H1 (cell line): ENCODE measurements around the gene GPR17. TPM values are rescaled to one million over a fixed set of nuclear protein-coding genes. Genes with fewer than 3 reads are reported as not detected.

Experiments used
- CTCF ChIA-PET: fragments of 300-600 bp; sonication (Branson Sonifier 250); formaldehyde crosslinking; loops from one replicate; lab custom pipeline; 2021; ENCODE audit not compliant: partially characterized antibody; lab: Charles Lee
- POLR2A ChIA-PET: fragments of 300-600 bp; sonication (Branson Sonifier 250); formaldehyde crosslinking; loops from one replicate; lab custom pipeline; 2021; ENCODE audit warnings: inconsistent platforms; ENCODE audit not compliant: partially characterized antibody; lab: Charles Lee
- DNase-seq, 2 experiments: peaks; one replicate each; pipeline versions ENCODE4 v3.0.0 to v3.0.0-alpha.2; 2010 to 2022; ENCODE audit warnings: low spot score in 2 of 2, low read depth in 1 of 2, mixed read lengths in 1 of 2
- FAIRE-seq: peaks from 2 replicates; lab custom pipeline; 2011; peaks lifted over from hg19 to GRCh38; lab: Jason Lieb, UNC
- H2AFZ ChIP-seq: 2 replicates; pipeline ENCODE4 v1.8.1; 2012; ENCODE audit warnings: low read length, inconsistent platforms
- H2AK5ac ChIP-seq: 2 replicates; pipeline ENCODE4 v1.6.1; 2013; ENCODE audit warnings: low read depth, low read length
- H2BK120ac ChIP-seq: replicated peaks from 2 replicates; pipeline ENCODE3; 2013; ENCODE audit warnings: low read depth, low read length, inconsistent platforms
- H2BK12ac ChIP-seq: 2 replicates; pipeline ENCODE4 v1.6.1; 2013; ENCODE audit warnings: low read depth, low read length
- H2BK15ac ChIP-seq: 2 replicates; pipeline ENCODE4 v1.6.1; 2013; ENCODE audit warnings: low read length
- H2BK20ac ChIP-seq: 2 replicates; pipeline ENCODE4 v1.6.1; 2013; ENCODE audit warnings: low read length
- H2BK5ac ChIP-seq: 2 replicates; pipeline ENCODE4 v1.6.1; 2013; ENCODE audit warnings: low read depth, low read length
- H3K14ac ChIP-seq: 2 replicates; pipeline ENCODE4 v1.6.1; 2013; ENCODE audit warnings: inconsistent platforms; ENCODE audit not compliant: insufficient read length
- H3K18ac ChIP-seq: 2 replicates; pipeline ENCODE4 v1.6.1; 2013; ENCODE audit warnings: low read length; ENCODE audit errors: extremely low read depth
- H3K23ac ChIP-seq: 2 replicates; pipeline ENCODE4 v1.6.1; 2013; ENCODE audit warnings: inconsistent platforms; ENCODE audit not compliant: insufficient read length
- H3K23me2 ChIP-seq: 2 replicates; pipeline ENCODE4 v1.6.1; 2013; ENCODE audit warnings: low read depth, low read length
- H3K27ac ChIP-seq: 2 replicates; pipeline ENCODE4 v1.6.1; 2011; ENCODE audit warnings: low read depth, low read length, inconsistent platforms
- H3K27me3 ChIP-seq, 4 experiments: replicated peaks in 1 of 4; 1 replicate in 1 of 4; 2 replicates in 3 of 4; pipeline versions ENCODE4 v1.6.1 to v1.8.1; 2011 to 2013; ENCODE audit warnings: low read length in 3 of 4, mild to moderate bottlenecking in 3 of 4, inconsistent platforms in 2 of 4, mixed read lengths in 2 of 4, moderate library complexity in 1 of 4; ENCODE audit not compliant: control insufficient read depth in 3 of 4, insufficient read depth in 3 of 4; ENCODE audit errors: extremely low read depth in 1 of 4
- H3K36me3 ChIP-seq, 4 experiments: 2 replicates each; pipeline versions ENCODE4 v1.6.1 to v1.8.1; 2011 to 2013; ENCODE audit warnings: mild to moderate bottlenecking in 4 of 4, low read length in 3 of 4, moderate library complexity in 2 of 4, control low read depth in 1 of 4, inconsistent platforms in 1 of 4; ENCODE audit not compliant: insufficient read depth in 4 of 4, control insufficient read depth in 2 of 4
- H3K4ac ChIP-seq: replicated peaks from 2 replicates; pipeline ENCODE3; 2013; ENCODE audit warnings: low read length, low read depth, mixed read lengths, inconsistent platforms; ENCODE audit not compliant: insufficient read length
- H3K4me1 ChIP-seq, 4 experiments: replicated peaks in 1 of 4; 1 replicate in 1 of 4; 2 replicates in 3 of 4; pipeline versions ENCODE4 v1.6.1 to v1.8.1; 2011 to 2013; ENCODE audit warnings: low read length in 3 of 4, inconsistent platforms in 2 of 4, mixed read lengths in 1 of 4; ENCODE audit not compliant: insufficient read depth in 4 of 4, control insufficient read depth in 3 of 4
- H3K4me2 ChIP-seq, 2 experiments: 2 replicates each; pipeline versions ENCODE4 v1.6.1 to v1.8.1; 2011 to 2013; ENCODE audit warnings: low read depth in 2 of 2, low read length in 2 of 2, control low read depth in 1 of 2, inconsistent platforms in 1 of 2, mild to moderate bottlenecking in 1 of 2; ENCODE audit not compliant: insufficient read depth in 1 of 2
- H3K4me3 ChIP-seq, 4 experiments: fragments of 200-600, 300-600 bp in 1 of 4; sonication (generic), shearing (Covaris generic), sonication (Bioruptor Twin) in 1 of 4; 2 replicates each; pipeline versions ENCODE4 v1.5.1 to v1.8.1; 2011 to 2016; ENCODE audit warnings: low read length in 4 of 4, low read depth in 3 of 4, control low read depth in 2 of 4, inconsistent platforms in 2 of 4, mild to moderate bottlenecking in 2 of 4, mixed read lengths in 1 of 4, moderate library complexity in 1 of 4; ENCODE audit not compliant: insufficient read depth in 2 of 4; ENCODE audit errors: extremely low read depth in 1 of 4
- H3K56ac ChIP-seq: replicated peaks from 2 replicates; pipeline ENCODE3; 2013; ENCODE audit warnings: low read depth, mild to moderate bottlenecking, mixed read lengths, low read length, inconsistent platforms; ENCODE audit not compliant: insufficient read length
- H3K79me1 ChIP-seq: 2 replicates; pipeline ENCODE4 v1.6.1; 2013; ENCODE audit warnings: low read depth, low read length, control low read depth
- H3K79me2 ChIP-seq, 2 experiments: 2 replicates each; pipeline versions ENCODE4 v1.6.1 to v1.8.1; 2012 to 2013; ENCODE audit warnings: low read length in 2 of 2, mild to moderate bottlenecking in 2 of 2, inconsistent platforms in 1 of 2; ENCODE audit not compliant: insufficient read depth in 2 of 2, control insufficient read depth in 1 of 2
- H3K9ac ChIP-seq, 4 experiments: replicated peaks in 1 of 4; 1 replicate in 1 of 4; 2 replicates in 3 of 4; pipeline versions ENCODE4 v1.6.1 to v1.8.1; 2011 to 2013; ENCODE audit warnings: low read depth in 3 of 4, low read length in 3 of 4, control low read depth in 2 of 4, mild to moderate bottlenecking in 2 of 4, moderate library complexity in 2 of 4, inconsistent platforms in 1 of 4; ENCODE audit errors: extremely low read depth in 1 of 4
- H3K9me3 ChIP-seq, 2 experiments: 2 replicates each; pipeline versions ENCODE4 v1.6.1 to v1.8.1; 2012 to 2013; ENCODE audit warnings: mild to moderate bottlenecking in 2 of 2, moderate library complexity in 2 of 2, control low read depth in 1 of 2, inconsistent platforms in 1 of 2, low read depth in 1 of 2, low read length in 1 of 2, mixed read lengths in 1 of 2; ENCODE audit not compliant: insufficient read depth in 2 of 2
- H4K20me1 ChIP-seq, 2 experiments: replicated peaks in 1 of 2; 2 replicates each; pipeline versions ENCODE3 to v1.8.1; 2011 to 2013; ENCODE audit warnings: inconsistent platforms in 2 of 2, low read length in 2 of 2, mild to moderate bottlenecking in 1 of 2; ENCODE audit not compliant: insufficient read depth in 2 of 2, control insufficient read depth in 1 of 2
- H4K5ac ChIP-seq: 2 replicates; pipeline ENCODE4 v1.6.1; 2013; ENCODE audit warnings: low read length, low read depth, mixed read lengths, inconsistent platforms; ENCODE audit not compliant: insufficient read length
- H4K8ac ChIP-seq: 2 replicates; pipeline ENCODE4 v1.8.0; 2013; ENCODE audit warnings: mild to moderate bottlenecking, moderate library complexity, low read length, inconsistent platforms; ENCODE audit not compliant: insufficient read depth; ENCODE audit errors: extremely low read depth
- H4K91ac ChIP-seq: replicated peaks from 2 replicates; pipeline ENCODE3; 2013; ENCODE audit warnings: low read length, mixed read lengths, inconsistent platforms; ENCODE audit not compliant: insufficient read length
- ASH2L ChIP-seq: fragments of 200-600, 300-600 bp; sonication (generic); IDR thresholded peaks from one replicate; pipeline ENCODE4 v1.7.1; 2017; ENCODE audit warnings: low read length
- ATF2 ChIP-seq: IDR thresholded peaks from 2 replicates; pipeline ENCODE4 v1.6.1; 2012; ENCODE audit warnings: low read length, inconsistent platforms
- BACH1 ChIP-seq: IDR thresholded peaks from 2 replicates; pipeline ENCODE4 v1.6.1; 2012; ENCODE audit warnings: low read length, improper control_type of control experiment
- CHD2 ChIP-seq: IDR thresholded peaks from 2 replicates; pipeline ENCODE4 v1.6.1; 2012; ENCODE audit warnings: low read length, improper control_type of control experiment
- NANOG ChIP-seq: IDR thresholded peaks from 2 replicates; pipeline ENCODE4 v1.6.1; 2011; ENCODE audit warnings: low read length, low read depth, mild to moderate bottlenecking, inconsistent platforms; ENCODE audit not compliant: insufficient read depth, poor library complexity, severe bottlenecking
- SIN3A ChIP-seq, 2 experiments: IDR thresholded peaks in 1 of 2; conservative IDR thresholded peaks in 1 of 2; 2 replicates each; pipeline ENCODE4 v1.6.1; 2011 to 2012; ENCODE audit warnings: low read length in 2 of 2, improper control_type of control experiment in 1 of 2, low read depth in 1 of 2, mild to moderate bottlenecking in 1 of 2
- WGBS, 2 experiments: shearing (Covaris generic) in 1 of 2; methylation state at CpG; one replicate each; pipeline versions ENCODE4 v1.1.6 to v1.1.7; 2013 to 2015; ENCODE audit warnings: low lambda C conversion rate in 2 of 2, mixed read lengths in 2 of 2, inconsistent platforms in 1 of 2, low coverage in 1 of 2, missing lambda C conversion rate in 1 of 2; ENCODE audit not compliant: insufficient replicate concordance in 2 of 2, insufficient coverage in 1 of 2, insufficient read length in 1 of 2; ENCODE audit errors: extremely low coverage in 1 of 2, missing lambda C conversion rate in 1 of 2; 5-methylcytosine and 5-hydroxymethylcytosine counted together
- polyA plus RNA-seq, 7 experiments: library from polyadenylated mRNA; depleted of rRNA in 3 of 7; stranded (reverse) in 5 of 7; unstranded in 2 of 7; fragments of >200 nt in 5 of 7; fragments of 200-250 nt in 2 of 7; gene quantifications; 1 replicate in 5 of 7; 2 replicates in 1 of 7; 4 replicates in 1 of 7; pipeline versions ENCODE4 v1.2.1 to v1.2.3, GENCODE V29; 2011 to 2013; ENCODE audit warnings: missing spikeins in 2 of 7, mixed read lengths in 2 of 7
- total RNA-seq: library from RNA; stranded (reverse); fragmentation: NEBNext Ultra II Directional; extraction: Animal tissue kit (Norgen Biotek cat#: 25700); gene quantifications from 2 replicates; pipeline ENCODE4 v1.2.1, GENCODE V29; 2021

Gene GPR17
- total and polyA plus RNA-seq, 2 of the 8 experiments (the other 6 are each of a cell fraction or from before 2014, with no cell fraction given): 0.03 TPM; not detected in 1

- Histone ChIP-seq H3K4ac (no peak overlapping the region), H2BK15ac (no peak overlapping the region), H3K4me1 (no peaks in the 10 kb centered on the region; a peak in 1 of 7 replicates), H3K4me3 (no peak overlapping the region), H2AFZ (no peak overlapping the region), H2BK20ac (no peak overlapping the region), H3K18ac (no peak overlapping the region), H3K27me3 (no peaks in the 10 kb centered on the region), H2BK5ac (no peak overlapping the region), H2BK120ac (no peak overlapping the region)
- 84% methylated on average over 11 of the region's 11 CpGs; no CpG with 5 or more reads in 1 of the 2 experiments for WGBS, 2 experiments
- POLR2A ChIA-PET: no interaction called here
- TF ChIP-seq ASH2L (no peak), SIN3A (conservative IDR thresholded peaks at IDR 0.05 in 1 of 2, IDR thresholded peaks at IDR 0.05 in 1 of 2; ENCODE audit: low read depth in 1 of 2, low read length in 2 of 2) (no peak), BACH1 (no peak), NANOG (no peak), ATF2 (no peak), CHD2 (no peak)
- TF ChIP-seq, all 59 proteins: peak for 0
- Histone ChIP-seq H2BK12ac (no peak overlapping the region), H3K27ac (no peak overlapping the region), H3K79me1 (no peaks in the 10 kb centered on the region), H3K56ac (no peak overlapping the region), H4K5ac (no peak overlapping the region), H4K20me1 (no peaks in the 10 kb centered on the region), H3K9me3 (no peaks in the 10 kb centered on the region; a peak in 2 of 4 replicates), H3K79me2 (no peaks in the 10 kb centered on the region), H2AK5ac (no peak overlapping the region), H3K36me3 (no peaks in the 10 kb centered on the region), H3K23ac (no peak overlapping the region), H3K23me2 (no peaks in the 10 kb centered on the region), H3K14ac (no peak overlapping the region), H4K91ac (no peak overlapping the region), H4K8ac (peak overlapping the region; percentile 80; the same call in 1 of the 2 replicates), H3K4me2 (no peak overlapping the region), H3K9ac (no peak overlapping the region)
- FAIRE-seq (no peak), DNase-seq (no peak)
- CTCF ChIA-PET: interaction anchor here (0.8 to 8.1 kb wide), 8 partner anchors 17 to 86 kb away, joined by 3 to 54 read pairs (median 4); no protein-coding TSS in a partner anchor
Observed at GRCh38 chr2:127611076-127611925, 34.7 kb upstream of the GPR17 start.
